ENCODE data around the gene RELT.

Gene RELT

GRCh38 chr11:73348838-73349237 is 27.4 kb upstream of the RELT start:
- DNase-seq (ENCODE audit: low spot score), result no peak

- DNase-seq (ENCODE audit: low spot score), result no peak
These were observed 26.6 kb upstream of the RELT start for GRCh38 chr11:73349633-73350032.

GRCh38 chr11:73350908-73351636 is 25.1 kb upstream of the RELT start:
- peak; percentile 76 for DNase-seq (ENCODE audit: low spot score)

GRCh38 chr11:73353422-73353821 is 22.8 kb upstream of the RELT start:
- DNase-seq (ENCODE audit: low spot score), result no peak

- no peak for DNase-seq (ENCODE audit: low spot score)
These were observed 21.1 kb upstream of the RELT start for GRCh38 chr11:73355109-73355508.

- DNase-seq (ENCODE audit: low spot score), result no peak
These were observed 19.0 kb upstream of the RELT start for GRCh38 chr11:73356979-73357860.

GRCh38 chr11:73358071-73358470 is 18.1 kb upstream of the RELT start:
- DNase-seq (ENCODE audit: low spot score), result no peak

DNA sequence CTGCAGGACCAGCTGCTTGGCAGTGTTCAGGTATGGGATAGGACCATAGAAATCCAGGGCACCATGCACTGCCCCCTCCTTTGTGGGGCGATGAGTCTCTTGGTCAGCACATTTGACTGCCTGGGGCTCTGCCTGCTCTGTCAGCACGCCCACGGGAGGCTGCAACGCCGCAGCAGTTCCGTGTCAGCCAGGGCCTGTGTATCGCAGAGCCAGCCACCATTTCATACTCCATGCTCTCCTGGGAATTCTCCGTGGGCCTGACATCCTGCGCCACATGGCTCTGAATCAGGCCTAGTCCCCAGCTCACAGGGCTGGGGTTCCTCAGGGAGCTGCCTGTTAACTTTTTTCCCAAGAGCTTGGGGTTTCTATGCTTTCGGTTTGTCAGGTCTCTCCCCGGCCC is 16.9 kb upstream of the RELT start:
- DNase-seq (ENCODE audit: low spot score), result no peak

- DNase-seq (ENCODE audit: low spot score), result no peak
These were observed 16.1 kb upstream of the RELT start for GRCh38 chr11:73359930-73360742.

- no peak for DNase-seq (ENCODE audit: low spot score)
These were observed 15.3 kb upstream of the RELT start for GRCh38 chr11:73360743-73361369.

- DNase-seq (ENCODE audit: low spot score), result no peak
These were observed 14.0 kb upstream of the RELT start for GRCh38 chr11:73361953-73362776.

GRCh38 chr11:73363147-73363546 is 13.1 kb upstream of the RELT start:
- DNase-seq (ENCODE audit: low spot score), result no peak

DNA sequence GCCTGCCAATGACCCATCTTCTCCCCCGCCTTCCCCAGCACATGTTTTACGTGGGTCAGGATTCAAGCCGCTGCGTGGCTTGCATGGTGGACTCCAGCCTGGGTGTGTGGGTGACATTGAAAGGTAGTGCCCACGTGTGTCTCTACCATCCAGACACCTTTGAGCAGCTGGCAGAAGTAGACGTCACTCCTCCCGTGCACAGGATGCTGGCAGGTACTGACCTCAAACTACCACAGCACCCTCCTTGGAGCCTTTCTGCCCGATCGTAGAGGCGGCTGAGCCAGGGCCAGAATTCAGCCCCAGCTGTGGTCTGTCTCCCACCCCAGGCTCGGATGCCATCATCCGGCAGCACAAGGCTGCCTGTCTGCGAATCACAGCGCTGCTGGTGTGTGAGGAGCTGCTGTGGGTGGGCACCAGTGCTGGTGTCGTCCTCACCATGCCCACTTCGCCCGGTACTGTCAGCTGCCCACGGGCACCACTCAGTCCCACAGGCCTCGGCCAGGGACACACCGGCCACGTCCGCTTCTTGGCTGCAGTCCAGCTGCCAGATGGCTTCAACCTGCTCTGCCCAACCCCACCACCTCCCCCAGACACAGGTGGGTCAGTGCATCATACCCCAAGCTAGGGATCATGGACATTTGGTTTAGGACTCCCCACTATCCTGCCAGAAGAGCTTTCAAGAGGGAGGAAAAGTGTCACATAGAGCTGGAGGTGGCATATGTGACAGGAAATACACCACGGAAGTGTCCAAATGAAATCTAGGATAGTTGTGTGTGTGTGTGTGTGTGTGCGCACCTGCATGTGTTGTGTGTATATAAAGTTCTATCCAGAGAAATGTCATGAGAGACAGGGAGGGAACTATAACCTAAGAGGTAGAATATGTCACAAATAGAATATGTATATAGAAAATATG is 10.6 kb upstream of the RELT start:
- DNase-seq (ENCODE audit: low spot score), result no peak

GRCh38 chr11:73366265-73366610 is 10.0 kb upstream of the RELT start:
- DNase-seq (ENCODE audit: low spot score), result no peak

- no peak for DNase-seq (ENCODE audit: low spot score)
These were observed 9.2 kb upstream of the RELT start for GRCh38 chr11:73366953-73367352.

DNA sequence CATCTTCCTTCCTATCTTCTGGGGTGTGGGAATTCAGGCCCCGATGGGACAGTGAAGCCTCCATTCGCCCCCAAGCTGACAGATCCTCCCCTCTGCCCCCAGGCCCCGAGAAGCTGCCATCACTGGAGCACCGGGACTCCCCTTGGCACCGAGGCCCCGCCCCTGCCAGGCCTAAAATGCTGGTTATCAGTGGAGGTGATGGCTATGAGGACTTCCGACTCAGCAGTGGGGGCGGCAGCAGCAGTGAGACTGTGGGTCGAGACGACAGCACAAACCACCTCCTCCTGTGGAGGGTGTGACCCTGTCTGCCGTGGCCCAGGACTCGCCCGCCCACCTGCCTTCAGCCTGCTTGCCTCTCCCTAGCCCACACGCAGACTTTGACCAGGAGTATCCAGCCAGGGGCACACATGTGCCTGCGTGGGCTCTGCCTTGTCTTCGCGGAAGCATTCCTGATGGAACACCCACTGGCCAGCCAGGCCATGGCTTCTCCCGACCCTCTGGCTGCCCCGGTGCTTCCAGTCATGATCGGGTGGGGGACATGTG is 8.6 kb upstream of the RELT start:
- no peak for DNase-seq (ENCODE audit: low spot score)

- DNase-seq (ENCODE audit: low spot score), result no peak
These were observed 3.7 kb upstream of the RELT start for GRCh38 chr11:73372375-73372993.

DNA sequence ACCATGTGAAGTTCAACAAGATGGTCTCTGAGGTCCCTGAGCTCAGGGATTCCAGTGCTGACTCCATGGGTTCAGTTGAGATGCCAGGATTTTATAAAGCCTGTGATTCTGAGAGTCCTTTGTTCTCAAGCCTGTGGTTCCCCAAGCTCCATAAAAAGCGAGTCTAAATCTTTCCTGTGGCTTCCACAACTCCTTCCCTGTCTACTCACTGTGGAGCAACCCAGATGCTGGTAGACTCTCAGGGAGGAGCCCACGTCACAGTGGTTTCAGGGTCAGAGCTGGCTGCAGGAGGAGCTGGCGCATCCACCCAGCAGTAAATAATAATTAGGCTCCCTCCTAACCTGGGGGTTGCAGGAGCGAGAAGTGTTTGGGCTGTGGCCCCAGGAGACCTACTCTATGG is 2.0 kb upstream of the RELT start:
- DNase-seq (ENCODE audit: low spot score), result no peak

GRCh38 chr11:73375830-73376159 is 404 bp upstream of the RELT start:
- no peak for DNase-seq (ENCODE audit: low spot score)
